HG02798 (cell line): ENCODE results near the gene TIMM8B.
"Not testable (repeated sequence)": the region's sequence is repeated elsewhere in the genome, so short reads cannot be mapped to it uniquely, and the experiment has no call there.

Experiments used
- ATAC-seq: cut with Tn5 transposase; IDR thresholded peaks from one replicate; pipeline ENCODE4 v1.9.1; 2021; ENCODE audit warnings: mild to moderate bottlenecking; ENCODE audit not compliant: unreplicated experiment, poor library complexity

The TIMM8B gene

GRCh38 chr11:112085822-112086421 lies 634 bp downstream of the TIMM8B start:
- ATAC-seq = peak; percentile 32

DNA sequence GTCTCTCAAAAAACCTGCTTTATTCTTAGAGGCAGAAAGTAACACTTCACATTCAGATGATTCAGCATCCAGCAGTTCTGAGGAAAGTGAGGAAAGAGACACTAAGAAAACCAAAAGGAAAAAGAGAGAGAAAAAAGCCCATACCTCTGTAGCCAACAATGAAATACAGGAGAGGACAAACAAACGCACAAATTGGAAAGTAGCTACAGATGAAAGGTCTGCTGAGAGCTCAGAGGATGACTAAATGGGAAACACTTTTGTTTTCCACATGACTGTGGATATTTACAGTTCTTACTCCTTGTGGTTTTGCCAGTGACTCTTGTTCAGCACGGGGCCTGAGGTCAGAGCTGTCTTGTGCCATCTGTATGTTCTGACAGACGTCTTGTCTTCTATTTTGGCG lies 3.8 kb downstream of the TIMM8B start:
- ATAC-seq = no peak

DNA sequence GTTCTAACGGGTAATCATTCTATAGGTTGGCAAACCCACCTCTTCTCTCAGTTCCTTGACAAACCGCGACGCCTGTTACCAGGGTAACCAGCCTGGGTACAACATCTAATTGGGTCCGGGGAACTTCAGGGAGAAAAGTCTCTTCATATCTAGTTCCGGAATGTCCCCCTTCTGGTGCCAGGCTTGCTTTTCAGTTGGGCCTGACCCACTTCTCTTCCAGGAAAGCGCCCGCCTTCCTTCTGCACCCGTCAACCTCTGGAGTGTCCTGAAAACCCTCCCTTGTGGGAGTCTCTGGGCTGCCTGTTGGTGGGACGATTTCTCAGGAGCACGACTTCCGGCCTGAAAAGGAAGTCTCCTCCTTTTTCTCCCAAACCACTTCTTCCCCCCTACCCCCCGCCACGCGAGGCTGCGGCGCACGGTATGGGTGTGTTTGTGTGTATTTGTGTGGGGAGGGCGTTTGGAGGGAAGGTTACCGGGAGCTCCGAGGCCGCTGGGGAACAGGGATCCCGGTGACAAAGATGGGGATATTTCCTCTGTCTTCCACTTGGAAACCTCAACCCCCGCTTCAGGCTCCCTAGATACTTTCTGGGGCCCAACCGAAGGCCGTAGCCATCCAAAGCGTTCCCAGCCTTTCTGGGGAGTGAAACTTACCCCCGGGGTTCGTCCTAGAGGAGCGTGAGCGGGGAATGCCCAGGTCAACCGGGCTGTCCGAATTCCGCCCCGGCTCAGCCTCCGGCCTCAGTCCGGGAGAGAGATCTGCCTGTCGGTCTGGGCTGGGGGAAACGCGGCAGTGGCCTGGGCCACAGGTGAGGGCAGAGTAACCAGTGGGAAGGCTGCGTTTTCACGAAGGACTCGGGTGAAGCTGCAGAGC lies 12.4 kb downstream of the TIMM8B start, which contains the start of the genes NKAPD1 and PIH1D2:
NKAPD1 (plus strand) TSS at position 359 of the 871 bp plus-strand sequence. CDS start 1,276 bp downstream, outside the sequence.
PIH1D2 (minus strand) TSS at position 77 of the 871 bp plus-strand sequence. CDS start 843 bp downstream, outside the sequence.
- ATAC-seq = peak; percentile 91

DNA sequence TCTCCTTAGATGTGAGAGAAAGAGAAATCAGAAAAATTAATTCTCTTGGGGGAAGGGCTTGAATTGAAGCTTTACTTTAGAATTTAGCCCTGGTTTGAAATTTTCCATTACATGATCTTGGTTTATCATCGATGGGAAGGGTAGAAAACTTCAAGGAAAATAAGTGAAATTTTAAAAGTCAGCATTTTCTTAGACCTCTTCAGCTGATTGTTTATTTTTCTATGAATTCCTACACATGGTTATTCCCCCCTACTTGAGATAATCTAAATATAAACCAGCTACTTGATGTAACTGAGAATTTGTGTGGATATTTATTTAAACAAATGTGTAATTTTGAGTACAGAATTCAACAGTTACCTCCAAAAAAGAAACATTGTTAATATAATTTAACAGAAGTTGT lies 23.6 kb downstream of the TIMM8B start:
- ATAC-seq = no peak

DNA sequence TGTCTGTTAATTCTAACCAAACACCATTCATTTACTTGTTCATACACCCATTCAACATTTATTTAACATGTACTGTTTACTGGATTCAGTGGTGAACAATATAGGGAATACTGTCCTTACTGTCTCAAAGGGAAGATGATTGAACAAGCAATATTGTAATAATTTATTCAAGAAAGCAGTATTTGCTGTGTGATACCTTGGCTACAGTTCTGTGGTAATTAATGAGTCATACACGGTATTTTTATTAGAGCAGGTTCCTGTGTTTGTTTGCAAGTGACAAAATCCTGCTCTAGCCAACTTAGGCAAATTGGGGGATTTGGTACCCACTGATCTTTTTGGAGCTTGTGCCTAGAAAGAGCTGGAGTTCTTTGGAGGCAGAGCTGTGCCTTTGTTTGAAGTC lies 28.5 kb downstream of the TIMM8B start:
- no peak for ATAC-seq

- ATAC-seq = no peak
Observed at GRCh38 chr11:112057170-112057569, 29.4 kb downstream of the TIMM8B start.

GRCh38 chr11:112051768-112052167 lies 34.8 kb downstream of the TIMM8B start:
- peak; percentile 41 for ATAC-seq

DNA sequence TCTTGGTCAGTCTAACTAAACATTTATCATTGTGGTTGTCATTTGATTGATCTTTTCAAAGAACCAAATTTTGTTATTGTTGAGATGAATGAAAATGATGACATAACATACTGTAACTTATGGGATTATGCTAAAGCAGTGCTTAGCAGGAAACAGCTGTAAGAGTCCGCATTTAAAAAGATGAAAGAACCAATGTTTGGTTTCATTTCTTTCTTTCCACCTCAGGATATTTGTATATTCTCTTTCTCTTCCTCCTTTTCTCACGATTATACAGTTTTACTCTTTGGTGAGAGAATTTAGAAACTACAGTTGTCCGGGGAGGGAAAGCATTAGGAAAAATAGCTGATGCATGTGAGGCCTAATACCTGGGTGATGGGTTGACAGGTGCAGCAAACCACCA lies 35.8 kb downstream of the TIMM8B start:
- ATAC-seq = peak; percentile 83

- no peak for ATAC-seq
Observed at GRCh38 chr11:112049777-112050176, 36.8 kb downstream of the TIMM8B start.

DNA sequence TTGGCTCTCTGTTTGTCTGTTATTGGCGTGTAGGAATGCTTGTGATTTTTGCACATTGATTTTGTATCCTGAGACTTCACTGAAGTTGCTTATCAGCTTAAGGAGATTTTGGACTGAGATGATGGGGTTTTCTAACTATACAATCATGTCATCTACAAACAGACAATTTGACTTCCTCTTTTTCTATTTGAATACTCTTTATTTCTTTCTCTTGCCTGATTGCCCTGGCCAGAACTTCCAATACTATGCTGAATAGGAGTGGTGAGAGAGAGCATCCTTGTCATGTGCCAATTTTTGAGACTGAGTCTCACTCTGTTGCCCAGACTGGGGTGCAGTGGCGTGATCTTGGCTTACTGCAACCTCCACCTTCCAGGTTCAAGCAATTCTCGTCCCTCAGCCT lies 38.3 kb downstream of the TIMM8B start:
- ATAC-seq = not testable (repeated sequence)

DNA sequence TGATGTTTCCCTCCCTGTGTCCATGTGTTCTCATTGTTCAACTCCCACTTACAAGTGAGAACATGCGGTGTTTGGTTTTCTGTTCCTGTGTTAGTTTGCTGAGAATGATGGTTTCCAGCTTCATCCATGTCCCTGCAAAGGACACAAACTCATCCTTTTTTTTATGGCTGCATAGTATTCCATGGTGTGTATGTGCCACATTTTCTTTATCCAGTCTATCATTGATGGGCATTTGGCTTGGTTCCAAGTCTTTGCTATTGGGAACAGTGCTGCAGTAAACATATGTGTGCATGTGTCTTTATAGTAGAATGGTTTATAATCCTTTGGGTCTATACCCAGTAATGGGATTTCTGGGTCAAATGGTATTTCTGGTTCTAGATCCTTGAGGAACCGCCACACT lies 39.9 kb downstream of the TIMM8B start:
- ATAC-seq = not testable (repeated sequence)

DNA sequence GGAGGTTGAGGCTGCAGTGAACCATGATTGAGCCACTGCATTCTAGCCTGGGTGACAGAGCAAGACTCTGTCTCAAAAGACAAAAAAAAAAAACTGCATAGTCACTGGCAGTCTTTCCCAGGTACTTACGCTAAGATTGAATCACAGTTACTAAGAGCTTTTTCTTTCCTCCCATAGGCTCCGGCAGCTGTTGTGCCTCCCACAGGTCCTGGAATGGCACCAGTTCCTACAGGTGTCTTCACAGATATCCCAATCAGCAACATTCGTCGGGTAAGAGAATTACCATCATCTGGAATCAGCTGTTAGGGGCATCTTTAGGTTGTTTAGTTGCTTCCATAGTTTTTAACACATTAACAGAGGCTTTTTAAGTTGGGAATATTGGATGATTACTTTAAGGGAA lies 41.6 kb downstream of the TIMM8B start:
- no peak for ATAC-seq

DNA sequence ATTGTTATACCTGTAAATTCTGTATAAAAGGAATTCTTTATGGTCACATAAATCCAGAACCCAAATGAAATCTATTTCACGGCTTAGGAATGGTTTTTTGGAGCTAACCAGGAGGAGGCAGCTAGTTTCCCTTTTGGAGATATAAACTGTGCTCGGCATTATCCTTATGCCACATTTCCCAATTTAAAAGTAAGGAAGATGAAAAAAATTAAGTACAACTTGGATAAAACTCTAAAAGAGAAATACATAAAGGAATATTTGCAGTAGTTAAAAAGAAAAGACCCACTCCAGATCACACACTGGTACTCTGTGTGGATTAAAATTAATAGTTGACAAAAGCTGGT lies 43.6 kb downstream of the TIMM8B start:
- ATAC-seq = no peak

DNA sequence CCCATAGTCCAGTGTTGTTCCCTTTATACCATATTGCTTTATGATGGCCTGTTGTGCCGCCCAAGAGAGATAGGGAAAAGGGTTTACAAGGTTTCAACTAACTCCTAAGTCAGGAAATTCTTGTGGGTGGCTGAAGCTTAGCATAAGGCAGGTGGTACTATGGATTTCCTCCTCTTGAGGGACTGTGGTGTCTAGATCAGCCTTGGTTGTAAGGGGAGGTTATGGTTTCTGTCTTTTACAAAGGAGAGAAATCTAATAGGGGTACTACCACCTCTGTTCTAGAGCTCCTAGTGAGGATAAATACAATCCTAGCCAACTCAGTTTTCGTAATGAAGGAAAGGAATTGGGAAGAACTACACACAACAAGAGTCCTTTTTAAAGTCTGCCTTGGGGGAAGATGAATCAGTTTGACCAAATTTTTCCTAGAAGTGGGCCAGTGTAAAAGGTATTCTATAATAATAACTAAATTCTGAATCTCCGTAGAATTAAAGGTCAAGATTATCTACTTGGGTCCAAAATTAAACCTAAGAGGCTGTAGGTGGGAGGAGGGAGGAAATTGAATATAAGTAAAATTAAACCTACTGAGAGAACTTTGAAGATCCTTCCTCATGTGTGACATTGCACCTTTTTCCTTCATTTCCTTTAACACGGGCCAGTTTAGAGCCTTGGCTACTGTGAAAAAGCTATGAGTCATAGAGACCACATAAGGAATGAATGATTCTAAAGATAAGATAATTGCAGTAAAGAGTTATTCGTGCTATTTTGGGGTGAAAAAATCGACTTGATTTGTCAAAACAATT lies 44.2 kb downstream of the TIMM8B start:
- no peak for ATAC-seq

GRCh38 chr11:112037527-112037926 lies 49.0 kb downstream of the TIMM8B start:
- no peak for ATAC-seq
